HG03442 (cell line): ENCODE data around the gene ABCD2.
"Not testable (repeated sequence)": the region's sequence is repeated elsewhere in the genome, so short reads cannot be mapped to it uniquely, and the experiment has no call there.

Experiments used
- ATAC-seq: cut with Tn5 transposase; IDR thresholded peaks from one replicate; pipeline ENCODE4 v1.9.1; 2021; ENCODE audit warnings: mild to moderate bottlenecking, moderate library complexity; ENCODE audit not compliant: unreplicated experiment

Gene ABCD2

DNA sequence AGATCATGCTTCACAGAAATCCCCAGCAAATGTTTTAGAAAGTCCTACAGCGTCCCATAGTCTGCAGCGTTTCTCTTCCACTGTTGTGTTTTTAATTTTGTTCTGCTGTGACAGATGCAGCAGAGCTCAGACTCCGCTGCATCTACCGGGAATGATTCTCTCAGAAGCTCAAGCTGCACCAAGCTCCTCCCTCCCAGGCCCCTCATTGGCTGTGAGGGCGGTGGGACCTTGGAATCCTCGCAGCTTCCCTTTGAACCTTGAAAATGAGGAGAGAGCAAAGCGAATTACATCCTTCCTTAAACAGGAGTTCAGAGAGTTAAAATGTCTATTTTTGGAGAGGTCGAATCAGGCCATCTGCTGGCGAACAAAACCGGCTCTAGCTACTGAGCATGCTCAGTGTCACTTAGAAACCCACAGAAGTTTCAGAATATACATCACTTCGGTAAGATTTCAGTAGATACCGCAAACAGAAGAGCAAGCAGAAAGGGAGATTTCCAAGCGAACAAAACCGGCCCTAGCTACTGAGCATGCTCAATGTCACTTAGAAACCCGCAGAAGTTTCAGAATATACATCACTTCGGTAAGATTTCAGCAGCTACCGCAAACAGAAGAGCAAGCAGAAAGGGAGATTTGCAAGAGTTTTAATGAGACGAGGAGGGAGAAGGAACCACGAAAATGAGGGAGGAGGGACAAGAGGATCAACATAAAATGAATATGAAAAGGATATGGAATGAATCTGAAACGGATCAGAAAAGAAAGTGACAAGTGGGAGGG lies at the start of gene ABCD2:
TSS of gene ABCD2 (minus strand) at position 144 of the 774 bp plus-strand sequence. CDS start 188 bp downstream, outside the sequence.
- peak; percentile 78 for ATAC-seq

DNA sequence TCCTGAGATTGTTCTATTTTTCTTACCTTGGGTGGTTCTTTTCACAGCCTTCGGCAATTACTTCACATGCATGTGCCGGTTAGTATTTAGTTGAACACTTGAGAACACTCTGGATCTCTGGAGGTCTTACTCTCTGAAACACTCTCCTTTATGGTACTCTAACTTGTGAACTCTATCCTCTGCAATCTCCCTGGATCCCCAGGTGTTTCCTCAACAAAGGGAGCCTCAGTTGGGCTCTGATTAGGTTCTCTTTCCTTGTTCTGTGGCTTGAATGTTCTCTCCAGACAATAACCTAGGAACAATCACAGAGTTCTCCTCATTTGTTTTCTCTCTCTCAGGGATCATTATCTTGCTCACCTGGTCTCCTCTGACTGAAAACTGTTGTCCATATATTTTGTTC lies 40.5 kb upstream of the ABCD2 start:
- ATAC-seq: no peak

GRCh38 chr12:39647383-39647782 lies 27.8 kb upstream of the ABCD2 start:
- no peak for ATAC-seq

- no peak for ATAC-seq
Observed at GRCh38 chr12:39646963-39647362, 27.4 kb upstream of the ABCD2 start.

DNA sequence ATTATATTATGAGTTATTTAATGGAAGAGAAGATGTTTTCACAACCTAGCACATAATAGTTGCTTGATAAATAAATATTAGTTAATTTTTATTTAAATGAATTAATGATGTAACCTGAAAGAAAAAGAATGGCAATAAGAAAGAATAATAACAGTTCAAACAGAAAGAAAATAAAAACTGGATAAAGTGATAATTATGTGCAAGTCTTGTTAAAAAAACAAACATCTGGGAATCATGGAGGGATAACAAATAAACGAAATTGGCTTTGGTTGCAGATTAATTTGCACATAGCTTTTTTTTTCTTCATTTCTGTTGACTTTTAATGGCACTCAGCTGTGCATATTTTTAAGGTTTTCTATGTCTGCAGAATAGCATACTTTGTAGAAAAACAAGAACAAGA lies 23.4 kb upstream of the ABCD2 start:
- ATAC-seq: no peak

DNA sequence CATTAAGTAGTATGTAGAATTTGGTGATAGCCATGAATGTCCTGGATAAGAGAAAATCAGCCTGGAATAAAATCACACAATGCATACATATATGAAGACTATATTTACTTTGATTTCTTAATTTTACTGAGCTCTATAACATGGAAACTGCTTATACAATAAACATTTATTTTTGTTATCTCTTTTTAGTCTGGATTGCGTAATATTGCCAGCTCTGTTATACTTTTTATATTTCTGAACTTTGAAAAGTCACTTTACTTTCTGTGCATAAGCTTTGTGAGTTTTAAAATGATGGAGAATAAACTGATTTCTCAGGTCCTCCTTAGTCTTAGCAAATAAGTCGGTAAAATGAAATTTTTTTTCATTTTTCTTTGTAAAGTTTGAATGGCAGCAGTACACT lies 19.2 kb upstream of the ABCD2 start:
- no peak for ATAC-seq

DNA sequence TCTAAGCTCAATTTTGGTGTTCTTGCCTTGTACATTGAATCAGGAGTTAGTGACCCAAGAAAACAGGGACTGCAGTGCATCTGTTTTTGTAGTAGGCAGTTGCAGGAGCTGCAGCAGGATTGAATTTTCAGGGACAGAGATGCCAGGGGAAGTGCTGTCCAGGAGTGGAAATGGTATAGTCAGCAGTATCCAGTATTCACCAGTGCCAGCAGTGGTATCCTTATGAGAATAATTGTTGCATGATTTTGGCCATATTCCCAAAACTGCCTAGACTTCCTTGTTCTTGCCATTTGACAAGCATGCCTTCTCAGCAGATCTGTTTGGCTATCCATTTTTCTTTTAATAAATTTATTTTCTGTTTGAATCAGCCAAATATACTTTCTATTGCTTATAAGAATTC lies 18.6 kb upstream of the ABCD2 start:
- no peak for ATAC-seq

DNA sequence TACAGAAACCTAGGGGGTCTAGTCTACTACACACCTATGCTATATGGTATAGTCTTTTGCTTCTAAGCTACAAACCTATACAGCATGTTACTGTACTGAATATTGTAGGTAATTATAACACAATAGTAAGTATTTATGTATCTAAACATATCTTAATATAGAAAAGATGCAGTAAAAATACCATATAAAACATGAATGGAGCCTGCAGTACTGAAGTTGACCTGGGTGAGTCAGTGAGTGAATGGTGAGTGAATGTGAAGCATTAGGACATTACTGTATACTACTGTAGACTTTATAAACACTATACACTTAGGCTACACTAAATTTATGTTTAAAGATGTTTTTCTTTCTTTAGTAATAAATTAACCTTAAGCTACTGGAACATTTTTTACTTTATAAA lies 13.1 kb upstream of the ABCD2 start:
- no peak for ATAC-seq

- peak; percentile 52 for ATAC-seq
Observed at GRCh38 chr12:39628836-39629235, 9.2 kb upstream of the ABCD2 start.

DNA sequence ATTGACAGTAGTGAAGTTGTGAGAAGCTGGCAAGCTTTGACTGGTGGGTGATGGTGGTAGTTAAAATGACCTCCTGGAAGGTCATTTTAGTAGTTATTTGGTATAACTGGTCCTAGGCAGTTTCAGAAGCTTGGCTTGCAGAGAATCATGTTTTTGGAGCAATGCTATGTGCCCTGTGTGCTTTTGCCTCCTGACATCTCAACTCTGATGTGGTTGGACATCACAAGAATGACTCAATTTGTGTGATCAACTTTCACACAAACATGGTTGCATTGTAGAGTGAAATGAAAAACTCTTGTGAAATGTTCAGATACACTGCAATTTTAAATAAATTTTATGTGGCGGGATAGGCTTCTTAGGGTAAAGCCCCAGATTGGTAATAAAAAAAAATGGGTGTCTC lies 8.3 kb upstream of the ABCD2 start:
- ATAC-seq: no peak

GRCh38 chr12:39626033-39626814 lies 6.6 kb upstream of the ABCD2 start:
- no peak for ATAC-seq

GRCh38 chr12:39623919-39624318 lies 4.3 kb upstream of the ABCD2 start:
- no peak for ATAC-seq

DNA sequence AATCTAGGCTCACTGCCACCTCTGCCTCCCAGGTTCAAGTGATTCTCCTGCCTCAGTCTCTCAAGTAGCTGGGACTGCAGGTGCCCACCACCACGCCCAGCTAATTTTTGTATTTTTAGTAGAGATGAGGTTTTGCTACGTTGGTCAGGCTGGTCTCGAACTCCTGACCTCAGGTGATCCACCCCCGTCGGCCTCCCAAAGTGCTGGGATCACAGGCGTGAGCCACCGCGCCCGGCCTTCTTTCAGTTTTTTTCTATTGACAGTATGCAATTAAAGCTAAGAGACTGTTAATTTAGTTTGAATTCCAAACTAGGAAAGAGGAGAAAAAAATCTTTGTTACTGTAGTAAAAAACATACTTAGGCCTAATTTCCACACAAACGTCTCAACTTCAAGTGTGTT lies 3.6 kb upstream of the ABCD2 start:
- ATAC-seq: not testable (repeated sequence)

DNA sequence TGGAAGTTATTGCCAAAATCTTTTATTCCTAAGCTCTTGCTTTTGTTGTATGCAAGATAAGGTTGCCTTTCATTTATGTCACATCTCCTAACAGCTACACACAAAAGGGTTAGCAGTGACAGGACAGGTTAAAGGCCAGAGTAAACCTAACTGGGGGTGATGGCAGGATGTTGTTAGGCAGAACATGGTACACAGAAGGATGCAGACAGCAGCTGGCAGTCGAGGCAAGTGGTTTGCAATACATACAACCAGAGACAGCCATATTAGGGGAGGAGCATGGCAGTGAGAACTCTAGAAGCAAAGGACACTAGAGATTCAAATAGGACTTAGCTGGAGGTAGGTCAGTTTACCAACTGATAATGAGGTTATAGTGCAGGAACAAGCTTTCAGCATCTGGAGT lies 2.7 kb upstream of the ABCD2 start:
- no peak for ATAC-seq

- no peak for ATAC-seq
Observed at GRCh38 chr12:39621670-39622069, 2.1 kb upstream of the ABCD2 start.

GRCh38 chr12:39620659-39621658 lies 1.4 kb upstream of the ABCD2 start:
- ATAC-seq: peak; percentile 36

- ATAC-seq: peak; percentile 7
Observed at GRCh38 chr12:39619316-39619659, 315 bp downstream of the ABCD2 start.

- ATAC-seq: no peak
Observed at GRCh38 chr12:39618701-39619100, 902 bp downstream of the ABCD2 start.

GRCh38 chr12:39617887-39618286 lies 1.7 kb downstream of the ABCD2 start:
- peak; percentile 10 for ATAC-seq

GRCh38 chr12:39616666-39617065 lies 2.9 kb downstream of the ABCD2 start:
- ATAC-seq: no peak

- no peak for ATAC-seq
Observed at GRCh38 chr12:39616251-39616650, 3.4 kb downstream of the ABCD2 start.
